PC-3 (cell line): ENCODE measurements around the gene SMYD1. TPM values are rescaled to one million over a fixed set of nuclear protein-coding genes. Genes with fewer than 3 reads are reported as not detected.

Experiments used
- ATAC-seq: fragments of 200-7000 bp; cut with Tn5 transposase; 2 replicates; pipeline ENCODE4 v1.9.1; 2020; ENCODE audit warnings: mild to moderate bottlenecking, moderate library complexity
- BruUV-seq: library from RNA; stranded (reverse); fragments of 400-500 nt; replicated peaks from 2 replicates; lab custom pipeline; 2021; lab: Mats Ljungman, UMichigan
- CTCF ChIA-PET: fragments of 300-600 bp; sonication (Branson Sonifier 250); formaldehyde crosslinking; loops from one replicate; lab custom pipeline; 2022; ENCODE audit warnings: antibody characterized with exemption; lab: Charles Lee
- POLR2A ChIA-PET: fragments of 300-600 bp; sonication (Branson Sonifier 250); formaldehyde crosslinking; loops from one replicate; lab custom pipeline; 2022; ENCODE audit warnings: antibody characterized with exemption; ENCODE audit not compliant: unreplicated experiment; lab: Charles Lee
- DNase-seq: peaks from one replicate; pipeline ENCODE4 v3.0.0-alpha.2; 2015
- H2AFZ ChIP-seq: fragments of 300-600 bp; sonication (generic); 2 replicates; pipeline ENCODE4 v1.6.0; 2016; ENCODE audit warnings: antibody characterized with exemption, low read length
- H3F3A ChIP-seq: fragments of 300-600 bp; sonication (generic); one replicate; pipeline ENCODE4 v1.6.0; 2017; ENCODE audit warnings: antibody characterized with exemption, low read length, control low read depth, mild to moderate bottlenecking; ENCODE audit not compliant: unreplicated experiment
- H3K27ac ChIP-seq: fragments of 300-600 bp; sonication (generic); 2 replicates; pipeline ENCODE4 v1.5.1; 2016; ENCODE audit warnings: mild to moderate bottlenecking, low read length
- H3K27me3 ChIP-seq: fragments of 300-600 bp; sonication (generic); 2 replicates; pipeline ENCODE4 v1.6.1; 2016; ENCODE audit warnings: low read length, mixed read lengths
- H3K36me3 ChIP-seq: fragments of 300-600 bp; sonication (generic); 2 replicates; pipeline ENCODE4 v1.6.1; 2016; ENCODE audit warnings: low read depth, mixed run types, low read length, mixed read lengths
- H3K4me1 ChIP-seq: fragments of 300-600 bp; sonication (generic); 2 replicates; pipeline ENCODE4 v1.5.1; 2016; ENCODE audit warnings: low read length; ENCODE audit not compliant: insufficient read depth
- H3K4me2 ChIP-seq: fragments of 300-600 bp; sonication (generic); 2 replicates; pipeline ENCODE4 v1.6.0; 2016; ENCODE audit warnings: low read length
- H3K4me3 ChIP-seq: fragments of 300-600 bp; sonication (generic); 2 replicates; pipeline ENCODE4 v1.5.1; 2016; ENCODE audit warnings: mild to moderate bottlenecking, low read length, mixed read lengths
- H3K79me2 ChIP-seq: fragments of 300-600 bp; sonication (generic); 2 replicates; pipeline ENCODE4 v1.6.1; 2017; ENCODE audit warnings: low read length, mixed read lengths
- H3K9ac ChIP-seq: fragments of 300-600 bp; sonication (generic); 2 replicates; pipeline ENCODE4 v1.6.0; 2016; ENCODE audit warnings: mild to moderate bottlenecking, low read length
- H3K9me2 ChIP-seq: fragments of 300-600 bp; sonication (generic); replicated peaks from 2 replicates; pipeline ENCODE4 v1.6.1; 2016; ENCODE audit warnings: mixed run types, low read length, mixed read lengths
- H3K9me3 ChIP-seq: fragments of 300-600 bp; sonication (generic); 2 replicates; pipeline ENCODE4 v1.6.1; 2016; ENCODE audit warnings: low read length, mixed read lengths
- H4K20me1 ChIP-seq: fragments of 300-600 bp; sonication (generic); 2 replicates; pipeline ENCODE4 v1.6.1; 2016; ENCODE audit warnings: low read length, mixed read lengths
- EZH2 ChIP-seq: fragments of 300-600 bp; sonication (generic); IDR thresholded peaks from one replicate; pipeline ENCODE4 v1.6.1; 2017; ENCODE audit warnings: antibody characterized with exemption, mild to moderate bottlenecking, low read length; ENCODE audit not compliant: unreplicated experiment
- EZH2phosphoT487 ChIP-seq: fragments of 300-600 bp; sonication (generic); IDR thresholded peaks from 2 replicates; pipeline ENCODE4 v1.6.1; 2018; ENCODE audit warnings: mild to moderate bottlenecking, antibody characterized with exemption, low read length, borderline replicate concordance
- intact Hi-C: fragments of 100-400 bp; cut with micrococcal nuclease; formaldehyde crosslinking; loops from 2 replicates; pipeline ENCODE4 v1.9.0; 2023
- total RNA-seq: library from RNA; depleted of rRNA; stranded (reverse); fragments of >200 nt; gene quantifications from 2 replicates; pipeline ENCODE4 v1.2.3, GENCODE V29; 2014
- TF ChIP-seq, protein P1 (sequence below): fragments of 300-600 bp; sonication (generic); conservative IDR thresholded peaks from 2 replicates; pipeline ENCODE4 v1.5.1; 2017; ENCODE audit warnings: antibody characterized with exemption, low read depth, mild to moderate bottlenecking, low read length

SMYD1 gene
- total RNA-seq, 1 experiment from 2014 or later: not detected

DNA sequence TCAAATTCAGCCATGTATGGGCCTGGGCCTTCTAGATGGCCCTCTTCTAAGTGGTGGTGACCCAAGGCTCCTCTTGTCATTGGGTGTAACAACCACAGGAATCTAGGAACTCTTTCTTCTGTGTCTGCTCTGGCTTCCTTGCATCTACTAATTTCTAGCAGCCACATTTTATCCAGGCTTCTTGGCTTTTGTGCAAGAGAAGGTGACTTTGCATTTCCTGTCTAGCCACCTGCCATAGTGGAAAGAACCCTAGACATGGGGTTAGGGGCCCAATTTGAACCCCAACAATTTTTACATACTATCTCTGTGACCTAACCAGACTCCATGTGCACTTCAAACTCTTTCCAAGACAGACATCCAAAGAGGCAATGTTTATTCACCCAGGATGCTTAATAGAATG lies 25.1 kb downstream of the SMYD1 start:
- CTCF ChIA-PET: no interaction called here
- H3K27me3 ChIP-seq: peaks cover 40% of the 10 kb centered on the region
- no peak overlapping the region for H2AFZ ChIP-seq
- no peaks in the 10 kb centered on the region for H3K9me2 ChIP-seq
- BruUV-seq: no TSS peak
- ATAC-seq: no peak
- no peaks in the 10 kb centered on the region for H3K9me3 ChIP-seq
- H4K20me1 ChIP-seq: no peaks in the 10 kb centered on the region
- no peaks in the 10 kb centered on the region for H3K79me2 ChIP-seq
- no peak for DNase-seq
- H3F3A ChIP-seq: no peaks in the 10 kb centered on the region
- no peak overlapping the region for H3K4me2 ChIP-seq
- no peak overlapping the region for H3K27ac ChIP-seq
- no peaks in the 10 kb centered on the region for H3K36me3 ChIP-seq
- H3K4me3 ChIP-seq: no peak overlapping the region
- intact Hi-C loops: no loop called here
- TF ChIP-seq, protein P1, sequence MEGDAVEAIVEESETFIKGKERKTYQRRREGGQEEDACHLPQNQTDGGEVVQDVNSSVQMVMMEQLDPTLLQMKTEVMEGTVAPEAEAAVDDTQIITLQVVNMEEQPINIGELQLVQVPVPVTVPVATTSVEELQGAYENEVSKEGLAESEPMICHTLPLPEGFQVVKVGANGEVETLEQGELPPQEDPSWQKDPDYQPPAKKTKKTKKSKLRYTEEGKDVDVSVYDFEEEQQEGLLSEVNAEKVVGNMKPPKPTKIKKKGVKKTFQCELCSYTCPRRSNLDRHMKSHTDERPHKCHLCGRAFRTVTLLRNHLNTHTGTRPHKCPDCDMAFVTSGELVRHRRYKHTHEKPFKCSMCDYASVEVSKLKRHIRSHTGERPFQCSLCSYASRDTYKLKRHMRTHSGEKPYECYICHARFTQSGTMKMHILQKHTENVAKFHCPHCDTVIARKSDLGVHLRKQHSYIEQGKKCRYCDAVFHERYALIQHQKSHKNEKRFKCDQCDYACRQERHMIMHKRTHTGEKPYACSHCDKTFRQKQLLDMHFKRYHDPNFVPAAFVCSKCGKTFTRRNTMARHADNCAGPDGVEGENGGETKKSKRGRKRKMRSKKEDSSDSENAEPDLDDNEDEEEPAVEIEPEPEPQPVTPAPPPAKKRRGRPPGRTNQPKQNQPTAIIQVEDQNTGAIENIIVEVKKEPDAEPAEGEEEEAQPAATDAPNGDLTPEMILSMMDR: no peak
- TF ChIP-seq EZH2phosphoT487 (no peak), EZH2 (no peak)
- no peaks in the 10 kb centered on the region for H3K4me1 ChIP-seq
- no peak overlapping the region for H3K9ac ChIP-seq
- POLR2A ChIA-PET: no interaction called here

DNA sequence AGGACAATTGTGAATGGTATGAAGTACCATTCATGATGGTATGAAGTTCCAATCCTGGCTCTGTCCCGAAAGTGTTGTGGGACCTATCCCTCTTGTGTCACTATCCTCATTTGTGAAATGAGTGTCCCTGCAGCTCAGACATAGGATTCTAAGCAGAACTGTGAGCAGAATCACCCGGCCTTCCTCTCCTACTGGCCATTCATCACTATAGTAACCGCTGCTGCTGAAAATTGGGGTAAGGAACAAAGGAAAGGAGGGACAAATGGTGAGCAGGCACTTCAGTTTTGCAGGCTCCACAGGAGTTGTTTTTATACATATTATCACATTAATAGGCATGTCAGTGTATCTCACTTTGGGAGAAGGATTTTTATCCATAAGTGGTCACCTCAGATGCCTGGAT lies 27.4 kb downstream of the SMYD1 start:
- DNase-seq (no peak), ATAC-seq (no peak)
- ChIA-PET POLR2A (no interaction called here), CTCF (no interaction called here)
- Histone ChIP-seq H3K36me3 (no peaks in the 10 kb centered on the region), H3K9me2 (no peaks in the 10 kb centered on the region), H3K79me2 (no peaks in the 10 kb centered on the region), H3K4me1 (no peaks in the 10 kb centered on the region), H2AFZ (no peak overlapping the region), H4K20me1 (no peaks in the 10 kb centered on the region), H3K4me2 (no peak overlapping the region), H3F3A (no peaks in the 10 kb centered on the region), H3K9ac (no peak overlapping the region), H3K27ac (no peak overlapping the region), H3K9me3 (no peaks in the 10 kb centered on the region), H3K4me3 (no peak overlapping the region), H3K27me3 (peaks cover 50% of the 10 kb centered on the region)
- no TSS peak for BruUV-seq
- no peak for TF ChIP-seq EZH2phosphoT487
- TF ChIP-seq, protein P1: no peak
- TF ChIP-seq EZH2: no peak
- intact Hi-C loops: no loop called here

DNA sequence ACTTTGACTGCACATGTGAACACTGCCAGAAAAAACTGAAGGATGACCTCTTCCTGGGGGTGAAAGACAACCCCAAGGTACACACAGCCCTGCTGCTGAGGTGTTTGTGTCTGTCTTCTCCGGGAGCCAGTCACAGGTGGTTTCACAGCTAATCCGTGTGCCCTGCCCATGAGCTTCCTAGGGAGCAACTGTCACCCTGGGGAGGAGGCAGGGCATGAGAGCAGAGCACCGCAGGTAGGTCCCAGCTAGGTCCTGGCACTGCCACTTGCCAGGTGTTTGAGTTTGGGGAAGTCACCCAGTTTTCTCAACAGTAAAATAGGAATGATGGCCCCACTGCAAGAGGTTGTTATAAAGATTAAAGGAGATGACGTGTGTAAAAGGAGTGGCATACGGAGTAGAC lies 29.1 kb downstream of the SMYD1 start:
- no peak overlapping the region for H3K27ac ChIP-seq
- no peak overlapping the region for H3K4me2 ChIP-seq
- TF ChIP-seq EZH2phosphoT487 (no peak), EZH2 (no peak)
- TF ChIP-seq, protein P1: no peak
- BruUV-seq: no TSS peak
- intact Hi-C loops: no loop called here
- no peaks in the 10 kb centered on the region for H3K9me3 ChIP-seq
- no peak overlapping the region for H2AFZ ChIP-seq
- peaks cover 57% of the 10 kb centered on the region for H3K27me3 ChIP-seq
- ATAC-seq (no peak), DNase-seq (no peak)
- no peaks in the 10 kb centered on the region for H3F3A ChIP-seq
- H3K79me2 ChIP-seq: no peaks in the 10 kb centered on the region
- no peak overlapping the region for H3K4me3 ChIP-seq
- ChIA-PET CTCF (interaction anchor here (0.6 kb wide), 1 partner anchor 16 kb away, joined by 4 read pairs; no protein-coding TSS in a partner anchor), POLR2A (no interaction called here)
- H3K9ac ChIP-seq: no peak overlapping the region
- H3K36me3 ChIP-seq: no peaks in the 10 kb centered on the region
- no peaks in the 10 kb centered on the region for H4K20me1 ChIP-seq
- H3K9me2 ChIP-seq: no peaks in the 10 kb centered on the region
- H3K4me1 ChIP-seq: no peaks in the 10 kb centered on the region
